ENCODE results near the gene MAPKAP1. TPM values are rescaled to one million over a fixed set of nuclear protein-coding genes. Genes with fewer than 3 reads are reported as not detected.
A peak's percentile ranks its signal among the peaks of the same experiment; 100 is the strongest.
"Not testable (repeated sequence)": the region's sequence is repeated elsewhere in the genome, so short reads cannot be mapped to it uniquely, and the experiment has no call there.

MAPKAP1 gene
- total RNA-seq, 1 donor from 2014 or later: 29.4 TPM

DNA sequence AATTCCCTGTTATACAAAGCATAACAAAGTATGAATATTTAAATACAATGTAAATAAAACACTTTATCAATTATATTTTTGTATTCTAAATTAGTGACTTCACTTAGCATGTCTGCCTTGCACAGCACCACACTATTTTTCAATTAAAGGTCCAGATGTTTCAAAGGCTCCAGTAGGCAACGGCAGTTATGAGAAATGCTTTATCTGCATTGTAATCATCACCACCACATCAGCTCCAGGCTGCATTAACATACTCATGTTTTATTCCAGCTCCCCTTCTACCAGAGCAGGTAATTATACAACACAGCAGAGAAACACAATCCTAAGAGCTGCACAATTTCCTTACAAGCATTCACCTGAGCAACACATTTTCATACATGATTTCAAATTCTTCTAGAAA lies 102.8 kb downstream of the MAPKAP1 start:
- no peak for DNase-seq (ENCODE audit: low spot score)

DNA sequence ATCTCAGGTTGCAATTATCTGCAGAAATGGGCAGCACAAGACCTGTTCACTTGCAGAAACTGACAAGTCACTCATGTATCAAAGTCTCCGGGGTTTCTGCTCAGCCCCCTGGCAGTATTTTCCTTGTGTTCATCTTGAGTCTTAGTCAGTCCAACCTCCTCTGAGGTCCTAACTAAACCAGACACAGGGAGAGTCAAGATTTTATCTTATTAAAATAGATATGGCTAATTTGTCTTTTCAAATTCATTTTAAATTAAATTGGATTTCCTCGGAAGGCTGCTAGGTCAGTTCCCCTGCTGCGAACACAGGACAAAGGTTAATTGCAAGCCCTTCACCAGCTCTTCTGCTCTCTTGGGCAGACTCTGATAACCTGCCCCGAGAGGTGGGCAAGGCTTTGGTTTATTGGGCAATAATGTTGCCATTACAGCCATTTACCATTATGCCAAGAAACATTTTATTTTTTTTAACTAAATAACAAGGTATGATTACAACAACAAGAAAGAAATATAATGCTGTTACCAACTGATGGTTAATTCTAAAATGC lies 103.5 kb downstream of the MAPKAP1 start:
- DNase-seq (ENCODE audit: low spot score): no peak

DNA sequence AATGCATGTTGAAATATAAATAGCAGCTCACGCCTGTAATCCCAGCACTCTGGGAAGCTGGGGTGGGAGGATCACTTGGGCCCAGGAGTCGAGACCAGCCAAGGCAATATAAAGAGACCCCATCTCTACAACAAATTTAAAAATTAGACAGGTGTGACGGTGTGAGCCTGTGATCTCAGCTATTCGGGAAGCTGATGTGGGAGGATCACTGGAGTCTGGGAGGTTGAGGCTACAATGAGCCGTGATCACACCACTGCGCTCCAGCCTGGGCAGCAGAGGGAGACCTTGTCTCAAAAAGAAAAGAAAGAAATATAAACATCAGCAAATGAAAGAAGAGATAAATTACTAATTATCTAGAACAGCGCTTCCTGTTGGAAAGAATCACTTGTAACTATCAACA lies 105.0 kb downstream of the MAPKAP1 start:
- no peak for DNase-seq (ENCODE audit: low spot score)

DNA sequence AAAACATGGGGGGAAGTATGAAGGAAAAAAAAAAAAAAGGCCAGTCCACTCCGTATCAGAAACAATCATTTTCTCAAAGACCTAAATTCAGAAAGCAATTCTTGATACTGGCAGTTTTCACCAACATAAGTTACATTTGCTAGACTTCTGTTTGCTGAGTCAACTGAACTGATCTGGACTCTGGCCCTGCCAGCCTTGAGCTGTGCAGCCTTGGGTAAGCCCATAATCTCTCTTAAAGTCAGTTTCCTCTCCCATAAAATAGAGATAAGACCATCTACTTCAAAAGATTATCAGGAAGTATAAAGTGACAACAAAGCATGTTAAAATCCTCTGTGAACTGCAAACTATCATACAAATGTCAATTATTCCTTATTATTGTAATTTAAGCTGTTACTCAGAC lies 106.8 kb downstream of the MAPKAP1 start:
- DNase-seq (ENCODE audit: low spot score): peak; percentile 76

DNA sequence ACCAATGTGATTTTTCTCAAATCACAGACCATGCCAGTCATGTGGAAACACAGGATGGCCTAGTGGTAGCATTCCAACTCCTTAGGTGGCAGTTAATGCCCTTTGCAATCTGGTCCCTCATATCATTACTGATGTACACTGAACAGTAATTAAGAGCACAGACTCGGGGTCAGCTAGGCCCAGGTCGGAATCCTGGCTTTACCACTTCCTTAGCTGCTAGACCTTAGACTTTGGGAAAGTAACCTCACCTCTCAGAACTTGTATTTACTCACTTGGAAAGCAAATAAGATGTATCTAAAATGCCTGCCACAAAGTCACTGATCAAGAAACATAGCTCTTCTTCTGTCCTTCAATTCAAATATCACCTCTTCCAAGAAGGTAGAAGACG lies 112.8 kb downstream of the MAPKAP1 start:
- DNase-seq (ENCODE audit: low spot score): no peak

DNA sequence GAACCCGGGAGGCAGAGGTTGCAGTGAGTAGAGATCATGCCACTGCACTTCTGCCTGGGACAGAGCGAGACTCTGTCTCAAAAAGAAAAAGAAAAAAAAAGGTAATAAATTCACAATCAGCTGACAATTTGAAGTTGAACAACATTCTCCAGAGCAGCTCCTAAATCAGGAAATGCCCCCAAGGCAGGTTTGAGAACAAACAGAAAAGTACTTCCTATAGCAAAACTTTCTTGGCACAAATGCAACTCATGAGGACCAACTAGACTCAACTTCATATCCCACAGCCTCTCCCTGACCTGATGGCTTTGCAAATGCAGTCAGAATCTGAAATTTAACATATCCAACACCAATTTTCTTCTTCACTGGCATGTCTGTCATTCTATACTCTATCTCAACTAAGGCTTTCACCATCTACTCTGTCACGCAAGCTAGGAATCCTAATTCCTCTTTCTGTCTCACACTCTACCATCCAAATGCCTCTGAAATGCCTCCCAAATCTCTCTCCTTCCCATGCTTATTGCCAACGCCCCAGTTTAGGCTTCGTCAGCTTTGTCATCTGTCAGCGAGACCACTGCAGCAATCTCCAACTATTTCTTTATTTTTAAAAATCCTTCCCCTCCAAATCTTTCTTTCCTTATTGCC lies 113.3 kb downstream of the MAPKAP1 start:
- peak; percentile 70 for DNase-seq (ENCODE audit: low spot score)

DNA sequence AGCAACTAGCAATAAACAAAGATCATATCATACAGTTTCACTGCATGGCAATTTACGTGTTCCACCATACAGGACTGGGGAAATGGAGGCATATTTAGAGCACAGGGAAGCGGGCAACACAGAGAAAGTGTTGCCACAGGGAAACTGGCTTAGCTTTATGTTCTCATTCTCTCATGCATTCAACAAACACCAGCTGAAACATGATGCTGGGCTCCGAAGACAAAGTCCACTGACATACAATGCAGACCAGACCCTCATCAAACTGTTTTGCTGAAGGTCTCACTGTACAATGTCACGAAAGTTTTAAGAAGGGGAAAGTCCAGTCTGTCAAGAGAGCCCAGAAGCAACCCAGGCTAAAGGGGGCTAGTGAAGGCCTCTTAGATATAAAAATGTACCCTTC lies 115.1 kb downstream of the MAPKAP1 start:
- no peak for DNase-seq (ENCODE audit: low spot score)

DNA sequence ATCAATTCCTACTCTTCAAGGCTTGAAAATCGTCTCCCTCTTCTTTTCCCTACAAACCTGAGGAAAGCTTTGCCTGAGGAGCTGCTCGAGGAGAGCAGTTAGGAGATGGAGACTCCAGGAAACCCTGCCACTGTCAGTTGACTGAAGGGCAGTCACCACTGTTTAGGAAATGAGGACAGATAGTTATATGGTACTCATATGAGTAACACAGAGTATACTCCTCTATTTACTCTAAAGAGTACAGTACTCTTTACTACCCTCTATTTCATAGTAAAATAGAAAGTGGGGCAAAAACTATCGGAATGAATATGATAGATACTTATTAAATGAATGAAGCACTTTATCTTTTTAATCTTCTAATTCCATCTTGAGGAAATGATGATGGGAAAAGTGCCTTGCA lies 115.8 kb downstream of the MAPKAP1 start:
- no peak for DNase-seq (ENCODE audit: low spot score)

DNA sequence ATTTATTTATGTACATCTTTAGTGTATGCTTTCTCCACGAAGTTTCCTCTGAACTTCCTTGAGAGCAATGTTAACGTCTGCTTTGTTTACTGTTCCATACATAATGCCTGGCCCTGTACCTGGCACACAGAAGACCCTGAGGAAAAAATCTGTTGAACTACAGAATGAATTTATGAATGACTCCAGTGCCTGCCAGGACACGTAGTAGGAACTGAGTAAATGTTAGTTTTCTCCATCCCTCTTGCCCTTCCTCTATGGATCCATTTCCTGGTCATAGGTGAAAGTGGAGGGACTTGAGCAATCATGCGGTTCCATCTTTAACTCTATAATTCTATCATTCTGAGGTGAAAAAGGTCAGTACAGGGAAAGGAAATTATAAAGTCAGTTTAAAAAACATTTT lies 117.7 kb downstream of the MAPKAP1 start:
- no peak for DNase-seq (ENCODE audit: low spot score)

DNA sequence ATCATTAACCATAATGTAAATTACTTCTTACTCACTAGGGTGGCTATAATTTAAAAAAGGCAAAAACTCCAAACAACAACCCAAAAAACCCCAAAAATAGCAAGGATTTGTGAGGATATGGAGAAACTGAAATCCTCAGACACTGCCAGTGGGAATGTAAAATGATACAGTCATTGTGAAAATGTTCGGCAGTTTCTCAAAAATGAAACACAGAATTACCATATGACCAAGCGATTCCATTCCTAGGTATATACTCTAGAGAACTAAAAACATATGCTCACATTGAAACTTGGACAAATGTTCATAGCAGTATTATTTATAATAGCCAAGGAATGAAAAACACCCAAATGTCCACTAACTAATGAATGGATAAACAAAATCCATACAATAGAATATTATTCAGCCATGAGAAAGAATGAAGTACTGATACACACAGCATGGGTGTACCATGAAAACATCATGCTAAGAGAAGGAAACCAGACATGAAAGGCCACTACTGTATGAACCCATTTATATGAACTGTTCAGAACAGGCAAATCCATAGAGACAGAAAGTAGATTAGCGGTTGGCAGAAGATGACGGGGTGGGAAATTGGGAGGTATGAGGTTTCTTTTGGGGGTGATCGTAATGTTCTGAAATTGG lies 119.1 kb downstream of the MAPKAP1 start:
- DNase-seq (ENCODE audit: low spot score): no peak

DNA sequence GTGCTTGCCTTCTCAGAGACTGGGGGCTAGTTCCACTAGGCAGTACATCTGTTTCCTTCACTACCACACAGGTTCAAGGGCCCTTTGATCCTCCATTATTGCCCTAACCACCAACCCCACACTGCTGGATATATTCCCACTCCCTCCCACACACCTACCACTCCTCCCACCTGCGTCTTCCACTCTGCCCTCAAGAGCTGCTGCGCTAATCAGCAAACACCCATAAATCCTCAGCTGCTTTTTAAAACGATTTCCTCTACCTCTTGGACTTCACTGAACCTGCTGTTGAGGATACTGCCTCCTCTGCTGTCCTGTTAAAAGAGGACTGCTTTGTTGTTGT lies 120.9 kb downstream of the MAPKAP1 start:
- no peak for DNase-seq (ENCODE audit: low spot score)

DNA sequence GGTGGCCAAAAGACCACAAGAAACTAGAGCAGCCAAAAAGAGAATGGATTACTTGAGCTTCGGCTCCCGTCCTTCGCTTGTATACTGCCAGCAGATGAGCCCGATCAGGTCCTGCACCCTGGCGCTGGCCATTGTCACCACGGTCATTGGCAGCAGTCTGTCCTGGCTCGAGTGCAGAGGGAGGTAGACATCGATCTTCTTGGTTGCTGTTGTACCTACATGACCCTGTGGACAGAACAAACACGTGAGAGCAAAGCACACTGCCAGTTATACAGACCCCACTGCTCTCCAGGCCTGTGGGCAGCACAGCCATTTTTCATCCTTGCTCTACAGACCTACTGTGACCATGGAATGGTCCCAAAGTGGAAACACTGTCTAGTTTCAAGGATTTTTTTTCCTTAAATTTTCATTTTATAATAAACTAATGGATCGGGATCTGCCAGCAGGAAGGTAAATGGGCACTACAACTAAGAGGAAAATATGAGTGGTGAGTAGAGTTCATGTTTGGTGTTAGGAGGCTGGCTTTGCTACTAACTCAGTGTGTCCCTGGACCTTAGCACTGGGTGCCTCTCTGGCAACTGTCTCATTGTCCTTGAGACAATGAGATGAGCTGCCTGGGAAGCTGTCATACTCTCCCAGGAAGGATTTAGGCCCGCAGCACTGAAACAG lies 121.4 kb downstream of the MAPKAP1 start:
- DNase-seq (ENCODE audit: low spot score): no peak

DNA sequence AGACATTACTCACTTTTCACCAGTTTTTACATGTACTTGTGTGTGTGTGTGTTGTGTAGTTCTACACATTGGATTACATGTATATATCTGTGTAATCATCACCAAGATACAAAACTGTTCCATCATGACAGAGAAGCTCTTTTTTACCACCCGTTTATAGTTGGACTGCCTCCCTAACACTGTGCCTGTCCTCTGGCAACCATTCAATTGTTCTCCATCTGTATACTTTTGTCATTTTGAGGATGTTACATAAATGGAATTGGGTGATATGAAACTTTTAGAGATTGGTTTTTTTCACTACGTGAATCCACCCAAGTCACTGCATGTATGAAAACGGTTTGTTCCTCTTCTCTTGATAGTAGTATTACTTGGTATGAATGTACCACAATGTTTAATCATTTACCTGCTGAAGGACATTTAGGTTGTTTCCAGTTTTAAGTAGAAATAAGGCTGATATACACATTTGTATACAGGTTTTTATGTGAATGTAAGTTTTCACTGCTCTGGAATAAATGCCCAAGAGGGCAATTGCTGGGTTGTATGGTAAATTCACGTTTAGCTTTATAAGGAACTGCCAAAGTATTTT lies 126.2 kb downstream of the MAPKAP1 start:
- DNase-seq (ENCODE audit: low spot score): no peak

DNA sequence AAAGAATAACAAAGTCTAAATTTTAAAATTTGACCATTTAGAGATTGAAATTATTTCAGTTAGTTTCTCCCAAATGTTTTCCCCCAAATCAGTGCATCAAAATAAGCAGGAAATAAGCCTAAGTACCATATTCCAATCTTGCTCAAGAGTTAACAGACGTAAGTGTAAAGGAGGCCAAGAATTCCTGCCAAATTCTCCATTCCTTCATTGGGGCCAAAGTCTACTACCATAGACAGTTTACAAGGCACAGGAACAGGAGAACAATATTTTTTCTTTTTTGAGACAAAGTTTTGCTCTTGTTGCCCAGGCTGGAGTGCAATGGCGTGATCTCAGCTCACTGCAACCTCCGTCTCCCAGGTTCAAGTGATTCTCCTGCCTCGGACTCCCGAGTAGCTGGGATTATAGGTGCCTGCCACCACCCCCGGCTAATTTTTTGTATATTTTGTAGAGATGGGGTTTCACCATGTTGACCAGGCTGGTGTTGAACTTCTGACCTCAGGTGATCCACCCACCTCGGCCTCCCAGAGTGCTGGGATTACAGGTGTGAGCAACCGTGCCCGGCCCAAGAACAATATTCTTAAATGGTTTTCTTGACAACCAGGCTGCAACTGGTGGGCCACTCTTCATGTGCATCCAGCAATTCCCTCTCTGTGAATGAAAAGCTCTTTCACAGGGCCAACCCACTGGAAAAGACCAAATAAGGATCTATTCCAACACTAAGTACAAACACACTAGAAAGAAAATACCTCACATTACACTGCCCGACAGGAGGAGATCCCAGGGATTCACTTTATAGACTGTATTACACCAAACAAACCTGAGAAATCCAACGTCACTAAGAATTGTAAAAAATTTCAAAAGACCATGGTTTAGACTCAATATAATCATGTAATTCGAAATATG lies 127.7 kb downstream of the MAPKAP1 start:
- DNase-seq (ENCODE audit: low spot score): no peak

DNA sequence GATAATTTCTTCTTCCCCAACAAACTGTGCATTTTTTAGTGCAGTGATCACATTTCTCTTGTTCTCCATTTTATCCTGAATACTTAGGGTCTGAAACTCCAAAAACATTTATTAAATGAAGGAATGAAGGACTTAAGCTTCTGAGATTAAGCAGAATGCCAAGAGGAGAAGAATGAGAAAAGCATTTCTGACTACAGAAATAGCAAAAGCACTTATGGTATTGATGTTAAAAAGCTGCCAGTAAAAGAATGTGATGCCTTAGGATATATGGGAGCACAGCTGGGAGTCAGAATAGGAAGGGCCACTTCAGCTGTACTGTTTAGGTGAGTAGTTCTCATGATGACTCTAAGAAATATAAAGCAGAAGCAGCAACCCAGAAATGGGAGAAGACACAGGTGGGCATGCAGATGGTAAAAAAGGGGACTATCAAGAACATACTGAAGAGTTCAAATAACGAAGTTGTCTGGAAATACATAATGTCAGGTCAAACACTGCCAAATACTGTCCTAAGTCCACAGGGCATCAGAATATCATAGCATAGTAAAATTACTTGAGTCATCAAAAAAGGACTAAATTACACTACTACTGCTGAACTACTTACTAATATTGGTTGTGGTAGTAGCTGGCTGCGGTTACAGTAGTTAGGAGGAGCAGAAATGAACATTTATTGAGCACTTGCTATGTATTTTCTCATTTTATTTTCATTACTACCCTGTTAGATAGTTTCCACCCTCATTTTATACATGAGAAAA lies 132.7 kb downstream of the MAPKAP1 start:
- peak; percentile 82 for DNase-seq (ENCODE audit: low spot score)

DNA sequence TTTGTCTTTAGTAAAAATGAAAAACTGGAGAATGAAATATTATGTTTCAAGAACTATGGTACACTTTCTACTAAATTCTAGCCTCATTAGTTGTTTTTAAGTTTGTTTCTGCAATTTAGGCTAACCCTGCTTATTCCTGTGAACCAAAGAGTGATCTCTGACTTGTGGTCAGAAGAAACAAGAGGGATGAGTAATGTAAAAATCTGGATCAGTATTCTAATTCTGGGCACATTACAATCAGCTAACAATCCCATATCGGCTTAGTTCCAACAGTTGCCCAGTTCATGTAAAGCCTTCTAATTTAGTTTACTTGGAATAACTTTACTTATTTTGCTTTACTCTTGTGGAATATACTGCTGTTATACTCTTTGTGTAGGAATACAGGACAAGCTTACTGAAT lies 134.5 kb downstream of the MAPKAP1 start:
- DNase-seq (ENCODE audit: low spot score): not testable (repeated sequence)

DNA sequence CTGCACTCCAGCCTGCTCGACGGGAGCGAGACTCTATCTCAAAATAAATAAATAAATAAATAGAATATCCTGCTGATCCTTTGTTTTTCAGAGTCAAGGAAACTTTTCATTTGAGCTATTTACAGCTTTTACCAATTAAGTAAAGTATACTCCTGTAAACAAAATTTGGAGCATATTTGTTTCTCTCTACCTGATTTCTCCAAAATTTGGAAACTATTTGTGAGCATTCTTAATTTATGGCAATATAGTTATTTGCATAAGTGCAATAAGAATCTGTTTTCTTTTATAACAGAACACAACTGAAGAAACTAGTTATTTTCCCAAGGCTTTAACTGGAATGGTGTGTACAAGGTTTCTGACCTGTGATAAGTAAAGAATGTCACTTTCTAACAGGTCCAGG lies 135.2 kb downstream of the MAPKAP1 start:
- DNase-seq (ENCODE audit: low spot score): not testable (repeated sequence)

DNA sequence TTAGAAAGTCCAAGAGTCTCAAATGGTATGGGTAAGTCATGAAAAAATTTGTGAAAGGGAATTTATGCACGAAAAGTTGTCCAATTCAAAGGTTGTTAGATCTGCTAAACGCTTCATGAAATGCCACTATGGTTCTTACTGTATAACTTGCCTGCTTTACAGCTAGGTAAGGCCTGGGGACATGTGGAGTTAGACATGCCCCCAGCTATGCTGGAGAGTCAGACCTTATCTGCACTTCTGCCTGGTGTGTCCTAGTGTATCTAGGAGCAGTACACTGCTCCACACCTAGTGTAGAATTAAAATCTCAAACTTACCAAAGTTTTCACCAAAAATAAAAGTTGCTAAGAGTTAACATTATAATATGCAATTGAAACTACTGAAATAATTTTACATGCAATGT lies 136.8 kb downstream of the MAPKAP1 start:
- DNase-seq (ENCODE audit: low spot score): no peak

DNA sequence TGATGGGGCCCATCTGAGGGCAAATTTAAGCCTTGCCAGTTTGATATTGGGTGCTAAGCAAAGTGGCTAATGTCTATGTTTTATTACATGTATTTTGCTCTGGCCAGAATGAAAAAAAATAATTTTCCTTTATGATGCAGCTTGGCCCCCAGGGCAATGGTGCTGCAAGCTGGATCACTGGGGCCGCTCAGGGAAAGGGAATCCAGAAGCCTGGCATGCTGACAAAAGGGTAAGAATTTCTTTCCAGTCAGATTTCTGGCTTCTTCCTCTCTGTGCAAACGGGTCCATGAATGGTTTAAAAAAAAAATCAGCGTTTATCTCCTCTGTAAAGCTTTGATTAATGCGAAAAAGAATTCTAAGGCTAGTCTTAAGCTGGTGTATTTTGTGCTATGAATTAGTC lies 138.4 kb downstream of the MAPKAP1 start:
- DNase-seq (ENCODE audit: low spot score): peak; percentile 94

DNA sequence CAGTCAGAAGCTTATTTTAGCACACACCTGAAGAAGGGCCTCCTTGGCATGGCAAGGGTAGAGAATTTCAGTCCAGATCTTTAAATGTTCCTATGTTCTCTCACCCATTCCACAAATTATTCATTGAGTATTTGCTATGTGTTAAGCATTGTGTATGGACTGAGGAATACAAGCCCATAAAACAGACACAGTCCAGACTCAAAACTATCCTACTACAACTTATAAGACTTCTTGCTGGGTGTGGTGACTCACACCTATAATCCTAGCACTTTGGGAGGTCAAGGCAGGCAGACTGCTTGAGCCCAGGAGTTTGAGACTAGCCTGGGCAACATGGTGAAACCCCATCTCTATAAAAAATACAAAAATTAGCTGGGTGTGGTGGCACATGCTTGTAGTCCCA lies 141.0 kb downstream of the MAPKAP1 start:
- DNase-seq (ENCODE audit: low spot score): peak; percentile 75

DNA sequence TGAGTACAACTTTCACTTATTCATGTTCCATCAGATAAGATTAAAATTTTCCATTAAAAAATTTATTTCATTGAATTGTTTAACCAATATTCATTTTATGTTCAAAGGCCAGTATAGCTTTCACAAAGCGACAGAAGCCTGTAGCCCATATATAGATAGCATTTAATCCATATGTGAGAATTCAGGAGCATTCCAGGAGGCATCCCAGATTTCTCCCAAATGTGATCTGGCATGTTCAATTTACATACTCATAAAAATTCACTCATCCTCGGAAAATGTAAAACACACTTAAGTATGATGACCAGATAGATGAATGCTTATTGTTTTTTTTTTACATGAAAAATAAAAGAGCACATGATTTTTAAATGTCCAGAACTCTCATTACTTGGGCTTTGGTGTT lies 141.9 kb downstream of the MAPKAP1 start:
- no peak for DNase-seq (ENCODE audit: low spot score)
